Measurements from ENCODE around the gene TUFM.

The TUFM gene

DNA sequence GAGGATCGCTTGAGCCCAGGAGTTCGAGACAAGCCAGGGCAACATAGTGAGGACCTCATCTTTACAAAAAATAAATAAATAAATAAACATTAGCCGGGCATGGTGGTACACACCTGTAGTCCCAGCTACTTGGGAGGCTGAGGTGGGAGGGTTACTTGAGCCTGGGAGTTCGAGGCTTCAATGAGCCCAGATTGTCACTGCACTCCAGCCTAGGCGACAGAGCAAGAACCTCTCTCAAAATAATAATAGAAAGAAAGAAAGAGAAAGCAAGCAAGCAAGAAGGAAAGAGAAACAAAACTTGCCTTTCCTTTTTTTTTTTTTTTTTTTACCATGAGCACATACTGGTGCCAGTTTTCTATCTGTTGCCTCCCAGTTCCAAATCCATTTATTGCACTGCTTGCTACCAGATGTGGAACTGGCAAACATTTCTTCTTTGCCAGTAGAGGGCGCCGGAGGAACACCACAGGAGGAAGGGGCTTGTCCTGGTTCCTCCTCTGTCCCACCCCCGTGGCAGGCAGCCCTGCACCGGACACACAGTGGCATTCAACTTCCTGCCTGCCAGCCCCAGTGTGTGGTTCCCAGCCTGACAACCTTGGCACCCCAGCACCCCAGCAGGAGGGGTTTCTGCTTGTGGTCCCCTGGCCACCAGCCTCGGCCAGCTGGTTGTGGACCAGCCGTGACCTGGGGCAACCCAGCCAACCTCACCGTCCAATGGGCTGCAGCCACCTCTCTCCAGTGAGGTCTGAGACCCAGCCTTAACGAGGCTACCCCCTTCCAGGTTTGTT is 43.7 kb downstream of the TUFM start:
- DNase-seq (ENCODE audit: low read depth in 2 of 2), result peak; percentile 8 to 59

Measured in stimulated activated CD8-positive, alpha-beta memory T cell treated with anti-CD3 and anti-CD28 coated beads, Interleukin-15, amount 100 ng/mL, for 48 hours (primary cell).